HCEC 1CT (cell line): Measurements from ENCODE around the gene MKNK2.
A peak's percentile ranks its signal among the peaks of the same experiment; 100 is the strongest.

Experiments used
- DNase-seq: peaks from one replicate; pipeline ENCODE4 v3.0.0-alpha.2; 2017

Gene MKNK2

DNA sequence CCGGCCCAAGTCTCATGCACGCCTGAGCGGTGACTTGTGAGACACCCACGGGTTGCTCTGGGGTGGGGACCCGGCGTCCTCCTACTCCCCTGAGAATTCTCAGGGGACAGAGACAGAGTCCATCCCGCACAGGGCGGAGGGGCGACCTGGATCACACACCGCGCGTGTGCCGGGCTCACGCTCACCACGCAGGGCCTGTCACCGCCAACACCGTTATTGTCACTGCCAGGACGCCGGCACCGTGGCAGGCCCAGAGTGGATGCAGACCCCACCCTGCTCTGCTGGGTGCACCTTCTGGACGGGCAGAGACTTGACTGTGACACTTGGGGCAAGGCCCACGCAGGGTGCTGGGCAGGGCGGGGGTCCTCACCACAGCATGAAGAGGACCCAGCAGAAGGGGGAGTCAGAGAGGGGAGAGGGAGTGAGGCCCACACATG is 28.8 kb upstream of the MKNK2 start:
- no peak for DNase-seq

DNA sequence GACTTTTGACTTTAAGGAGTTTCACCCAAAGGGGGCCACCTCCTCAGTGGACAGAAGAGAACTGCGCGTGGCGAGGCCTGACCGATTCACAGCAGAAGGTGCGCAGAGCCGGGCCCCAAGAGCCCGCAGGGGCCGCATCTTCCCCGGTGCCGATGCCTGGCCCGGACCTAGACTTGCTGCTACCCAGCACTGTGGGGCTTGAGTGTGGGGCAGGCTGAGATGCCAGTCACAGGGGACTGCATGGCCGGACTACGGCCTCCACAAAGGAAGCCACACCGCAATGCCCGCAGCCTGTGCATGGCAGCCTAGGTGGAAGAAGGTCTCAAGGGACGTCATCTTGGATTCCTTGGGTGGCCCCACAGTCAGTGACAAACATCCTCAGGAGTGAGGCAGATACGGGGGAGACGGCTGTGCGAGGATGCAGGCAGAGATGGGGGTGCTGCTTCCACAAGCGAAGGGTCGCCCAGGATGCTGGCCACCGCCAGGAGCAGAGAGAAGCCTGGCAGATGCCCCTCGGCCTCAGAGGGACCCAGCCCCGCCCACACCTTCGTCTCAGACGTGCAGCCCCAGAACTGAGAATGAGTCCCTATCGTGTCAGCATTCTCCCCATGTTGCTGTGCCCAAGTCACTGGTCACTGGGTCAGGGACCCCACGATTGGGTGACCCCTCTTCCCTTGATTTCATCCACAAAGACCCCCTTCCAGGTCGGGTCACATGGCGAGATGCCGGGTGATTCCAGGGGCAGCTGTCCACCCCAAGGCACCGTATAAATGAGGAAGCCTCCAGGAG is 28.2 kb upstream of the MKNK2 start:
- no peak for DNase-seq

DNA sequence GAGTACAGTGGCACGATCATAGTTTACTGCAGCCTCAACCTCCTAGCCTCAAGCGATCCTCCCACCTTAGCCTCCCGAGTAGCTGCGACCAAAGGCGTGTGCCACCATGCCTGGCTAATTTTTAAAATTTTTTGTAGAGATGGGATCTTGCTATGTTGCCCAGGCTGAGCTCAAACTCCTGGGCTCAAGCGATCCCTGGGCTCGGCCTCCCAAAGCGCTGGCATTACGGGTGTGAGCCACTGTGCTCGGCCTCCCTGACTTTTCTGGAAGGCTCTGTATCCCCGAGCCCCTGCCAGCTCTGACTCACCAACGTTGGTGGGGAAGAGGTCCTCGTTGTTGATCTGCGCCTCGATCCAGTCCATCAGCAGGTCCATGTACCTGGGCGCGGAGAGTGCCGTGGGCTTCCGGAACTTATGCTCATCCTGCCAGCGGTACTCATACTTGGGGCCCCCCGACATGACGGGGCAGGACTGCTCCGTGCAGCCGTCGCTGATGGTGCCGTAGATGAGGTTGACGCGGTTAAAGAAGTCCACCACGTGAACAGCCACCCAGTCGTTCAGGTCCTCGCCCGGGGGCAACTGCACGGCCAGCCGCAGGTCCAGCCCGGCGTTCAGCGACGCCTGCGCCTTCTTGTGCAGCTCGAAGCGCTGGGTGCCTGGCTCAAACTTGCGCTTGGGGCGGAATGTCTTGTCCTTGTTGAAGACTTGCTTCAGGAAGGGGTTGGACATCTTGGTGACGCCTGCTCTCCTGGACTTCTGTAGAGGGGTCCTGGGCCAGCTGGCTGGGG is 27.0 kb upstream of the MKNK2 start:
- DNase-seq = no peak

DNA sequence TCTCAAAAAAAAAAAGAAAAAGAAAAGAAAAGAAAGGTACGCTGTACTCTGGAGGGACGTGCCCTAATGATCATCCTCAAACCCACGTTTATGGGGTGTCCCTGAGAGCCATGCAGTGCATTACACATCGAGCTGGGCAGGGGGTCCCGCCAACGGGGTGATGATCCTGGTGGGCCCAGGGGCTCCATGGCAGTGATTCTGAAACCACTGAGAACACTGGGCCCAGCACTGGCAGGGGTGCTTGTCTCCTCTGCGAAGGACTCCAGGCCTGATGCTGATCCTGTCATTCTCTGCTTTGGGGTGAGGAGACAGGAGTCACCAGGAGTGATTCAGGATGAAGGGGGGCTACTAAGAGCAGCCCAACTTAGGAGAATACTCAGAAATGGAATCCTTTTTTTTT is 26.4 kb upstream of the MKNK2 start:
- no peak for DNase-seq

DNA sequence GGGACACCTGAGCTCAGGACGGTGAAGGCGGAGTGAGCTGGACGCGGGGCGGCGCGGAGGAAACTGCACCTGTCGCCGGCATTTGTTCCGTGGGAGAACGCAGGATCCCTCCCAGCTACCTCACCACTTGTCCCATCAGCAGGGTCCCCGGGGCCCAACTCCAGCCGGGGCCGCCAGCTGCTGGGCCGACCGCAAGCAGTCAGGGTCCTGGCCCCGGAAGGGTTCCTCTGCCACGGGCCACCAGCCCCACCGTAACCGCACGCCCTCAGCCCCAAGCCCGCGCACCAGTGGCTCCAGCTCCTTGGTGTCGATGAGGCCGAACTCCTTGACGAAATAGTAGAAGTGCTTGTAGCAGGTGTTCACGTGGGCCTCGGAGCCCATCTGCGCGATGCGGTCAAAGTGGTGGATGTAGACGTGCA is 25.5 kb upstream of the MKNK2 start:
- no peak for DNase-seq

DNA sequence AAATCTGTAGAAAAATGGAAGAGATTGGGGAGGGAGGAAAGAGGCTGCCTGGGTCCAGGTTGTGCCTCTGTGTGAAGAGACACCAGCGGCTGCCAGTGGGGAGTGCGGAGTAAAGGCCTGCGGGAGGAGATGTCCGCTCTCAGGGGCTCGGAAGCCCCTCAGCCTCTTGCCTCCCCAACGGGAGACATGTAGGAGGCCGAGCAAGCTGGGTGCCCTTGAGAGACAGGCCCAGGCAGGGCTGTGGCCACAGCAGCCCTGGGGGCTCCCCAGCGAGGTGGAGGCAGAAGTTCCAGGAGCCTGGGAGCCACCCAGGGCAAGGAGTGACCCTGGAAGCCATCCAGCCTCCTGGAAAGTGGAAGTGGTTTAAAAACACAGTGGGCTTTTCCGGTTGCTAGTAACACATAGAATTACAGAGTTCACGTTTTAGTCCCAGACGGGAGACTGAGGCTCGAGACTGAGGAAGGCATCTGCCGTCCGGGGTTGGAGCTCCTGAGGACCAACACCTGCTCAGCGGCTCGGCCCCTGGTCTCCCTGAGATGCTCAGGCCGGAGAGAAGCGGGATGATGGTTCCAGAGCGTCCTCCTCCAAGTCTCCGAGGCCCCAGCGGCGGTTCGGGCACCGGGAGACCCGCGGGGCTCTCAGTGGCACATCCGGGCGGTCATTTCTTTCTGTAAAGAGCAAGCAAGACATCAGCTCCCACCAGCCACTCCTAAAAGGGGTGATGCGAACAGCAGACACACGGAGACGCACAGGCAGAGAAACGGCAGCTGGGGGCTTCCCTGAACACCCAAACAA is 21.9 kb upstream of the MKNK2 start:
- DNase-seq = no peak

DNA sequence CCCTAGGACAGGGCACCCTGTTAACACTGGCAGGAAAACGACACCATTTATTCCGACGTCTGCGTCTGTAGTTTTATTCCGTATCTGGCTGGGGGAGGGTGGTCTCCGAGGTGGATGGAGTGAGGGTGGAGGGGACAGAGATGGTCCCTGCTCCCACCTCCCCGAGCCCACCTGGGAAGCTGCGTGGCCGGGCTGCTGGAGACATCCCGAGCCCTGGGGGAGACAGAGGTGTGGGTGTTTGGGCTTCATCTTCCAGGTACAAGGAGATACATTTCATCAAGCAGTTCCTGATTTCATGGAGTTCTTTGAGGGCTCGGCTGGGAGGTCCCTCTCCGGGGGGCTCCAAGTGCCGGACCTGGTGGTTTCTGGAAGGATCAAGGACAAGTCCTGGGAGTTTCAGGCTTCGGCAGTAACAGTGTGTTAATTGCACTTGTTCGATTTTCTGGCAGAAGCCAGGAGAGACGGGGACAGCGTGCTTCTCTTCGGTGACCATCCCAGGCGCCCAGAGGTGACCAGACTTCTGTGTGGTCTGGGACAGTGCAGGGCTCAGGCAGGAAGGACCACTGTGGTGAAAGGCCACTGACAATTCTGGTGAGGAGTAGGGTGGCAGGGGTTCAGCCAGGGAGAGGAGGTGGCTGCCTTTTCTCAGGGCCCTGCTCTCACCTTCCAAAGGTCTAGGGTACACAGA is 20.1 kb upstream of the MKNK2 start:
- no peak for DNase-seq

GRCh38 chr19:2070436-2070827 is 19.4 kb upstream of the MKNK2 start:
- DNase-seq = no peak

GRCh38 chr19:2064788-2065524 is 13.9 kb upstream of the MKNK2 start:
- DNase-seq = no peak

DNA sequence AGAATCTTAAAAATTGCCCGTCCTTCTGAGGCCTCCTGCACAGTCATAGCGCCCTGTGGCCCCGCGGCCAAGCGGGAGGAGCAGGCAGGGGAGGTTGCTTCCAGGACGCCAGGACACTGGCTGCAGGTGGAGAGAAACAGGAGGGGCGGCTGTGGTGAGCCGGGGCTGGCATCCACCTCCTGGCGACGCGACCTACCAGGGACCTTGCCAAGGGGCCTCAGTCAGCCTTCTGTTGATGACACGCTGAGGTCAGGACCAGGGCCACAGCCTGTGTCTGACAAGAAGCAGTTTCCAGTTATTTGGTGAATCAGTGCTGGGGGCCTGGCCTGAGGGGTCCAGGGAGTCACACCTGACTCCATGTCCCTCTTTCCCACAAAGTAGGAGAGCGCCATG is 13.3 kb upstream of the MKNK2 start:
- no peak for DNase-seq

GRCh38 chr19:2063824-2064223 is 12.8 kb upstream of the MKNK2 start:
- no peak for DNase-seq

DNA sequence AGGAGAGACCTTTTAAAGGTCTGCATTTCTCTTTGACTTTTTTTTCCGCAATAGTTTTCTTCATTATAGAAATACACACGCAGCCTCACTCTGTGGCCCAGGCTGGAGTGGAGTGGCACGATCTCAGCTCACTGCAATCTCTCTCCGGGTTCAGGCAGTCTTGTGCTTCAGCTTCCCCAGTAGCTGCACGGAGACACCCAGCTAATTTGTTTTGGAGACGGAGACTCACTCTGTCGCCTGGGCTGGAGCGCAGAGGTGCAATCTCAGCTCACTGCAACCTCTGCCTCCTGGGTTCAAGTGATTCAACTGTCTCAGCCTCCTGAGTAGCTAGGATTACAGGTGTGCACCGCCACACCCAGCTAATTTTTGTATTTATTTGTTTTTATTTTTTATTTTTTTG is 11.7 kb upstream of the MKNK2 start:
- no peak for DNase-seq

DNA sequence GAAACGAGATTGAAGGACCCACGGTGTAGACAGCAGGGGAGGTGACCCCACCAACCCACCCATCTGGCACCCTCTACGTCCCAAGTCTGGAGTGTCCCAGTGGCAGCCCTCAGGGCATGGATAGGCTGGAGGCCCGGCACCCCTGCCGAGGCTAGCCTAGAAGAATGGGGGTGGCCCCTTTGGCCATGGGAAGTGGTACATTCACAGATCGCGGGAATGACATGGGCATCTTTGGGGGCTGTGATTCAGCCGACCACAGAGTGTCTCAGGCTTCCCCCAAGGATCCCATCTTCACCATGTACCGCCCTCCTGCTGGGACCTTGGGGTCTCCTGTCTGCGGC is 11.3 kb upstream of the MKNK2 start:
- DNase-seq = no peak

DNA sequence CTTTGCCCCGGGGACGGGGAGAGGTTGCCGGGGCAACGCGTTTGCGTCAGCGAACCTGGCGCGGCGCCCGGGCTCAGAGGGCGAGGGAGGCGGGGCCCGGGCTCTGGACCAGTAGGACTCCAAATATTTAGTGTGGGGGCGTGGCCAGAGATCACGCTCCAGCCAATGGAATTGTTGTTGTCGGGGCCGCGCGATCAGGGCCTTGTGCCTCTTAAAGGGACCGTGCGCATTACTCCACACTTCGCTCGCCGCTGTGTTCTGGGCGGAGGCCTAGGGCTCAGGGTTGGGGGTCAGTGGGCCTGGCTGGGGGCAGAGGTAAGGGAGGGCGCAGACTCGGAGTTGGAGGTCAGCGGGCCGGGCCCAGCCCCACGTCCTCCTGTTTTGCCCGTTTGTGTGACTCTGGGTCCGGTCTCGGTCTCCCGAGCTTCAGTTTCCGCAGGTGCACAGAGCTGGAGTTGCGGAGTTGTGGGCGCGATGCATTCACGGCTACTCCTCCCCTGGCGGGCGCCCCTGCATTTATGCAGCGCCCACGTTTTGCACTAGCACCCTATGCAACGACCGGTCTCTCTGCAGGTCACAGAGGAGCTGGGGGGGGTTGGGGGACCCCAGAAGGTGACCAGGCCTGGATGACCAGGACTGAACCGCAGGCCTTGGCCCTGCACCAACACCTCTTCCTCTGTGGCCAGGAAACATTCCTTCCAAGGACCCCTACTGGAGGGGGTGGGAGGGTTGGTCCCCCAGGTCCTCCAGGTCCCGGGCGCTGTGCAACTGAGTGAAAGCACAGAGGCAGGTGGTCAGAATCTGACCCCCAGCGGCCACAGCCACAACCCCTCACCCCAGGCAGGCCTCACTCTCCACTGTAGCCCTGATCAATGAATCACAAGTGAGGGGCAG is 10.7 kb upstream of the MKNK2 start:
- DNase-seq = peak; percentile 98

GRCh38 chr19:2060884-2061494 is 9.9 kb upstream of the MKNK2 start:
- peak; percentile 66 for DNase-seq

GRCh38 chr19:2059422-2060201 is 8.6 kb upstream of the MKNK2 start:
- DNase-seq = peak; percentile 17

DNA sequence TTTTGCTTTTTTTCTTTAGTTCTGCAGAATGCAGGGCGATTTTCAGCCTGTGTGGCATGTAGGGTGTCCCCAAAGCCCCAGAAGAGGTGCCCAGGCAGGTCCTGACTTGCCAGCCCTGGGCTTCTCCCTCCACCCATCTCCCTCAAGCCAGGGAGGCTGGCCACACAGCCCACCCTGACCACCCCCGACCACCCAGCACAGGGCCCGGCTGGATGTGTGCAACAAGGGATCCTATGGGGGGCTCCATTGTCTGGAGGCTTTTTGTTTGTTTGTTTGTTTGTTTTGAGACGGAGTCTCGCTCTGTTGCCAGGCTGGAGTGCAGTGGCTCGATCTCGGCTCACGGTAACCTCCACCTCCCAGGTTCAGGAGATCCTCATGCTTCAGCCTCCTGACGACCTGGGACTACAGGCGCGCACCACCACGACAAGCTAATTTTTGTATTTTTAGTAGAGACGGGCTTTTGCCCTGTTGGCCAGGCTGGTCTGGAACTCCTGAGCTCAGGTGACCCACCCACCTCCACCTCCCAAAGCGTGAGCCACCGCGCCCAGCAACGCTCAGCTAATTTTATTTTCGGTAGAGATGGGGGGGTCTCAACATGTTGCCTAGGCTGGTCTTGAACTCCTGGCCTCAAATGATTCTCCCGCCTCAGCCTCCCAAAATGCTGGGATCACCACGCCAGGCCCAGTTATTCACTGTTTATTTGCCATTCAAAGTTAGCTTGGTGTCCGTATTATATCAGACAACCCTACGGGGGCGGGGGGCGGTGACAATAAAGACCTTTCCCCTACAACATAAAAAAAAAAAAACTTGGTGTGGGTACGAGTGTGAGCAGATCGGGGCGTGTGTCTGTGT is 7.8 kb upstream of the MKNK2 start:
- no peak for DNase-seq

GRCh38 chr19:2057484-2058469 is 6.7 kb upstream of the MKNK2 start:
- DNase-seq = no peak
